Lung (tissue), 12 donors: ENCODE measurements around the gene ENPP1. TPM values are rescaled to one million over a fixed set of nuclear protein-coding genes. Genes with fewer than 3 reads are reported as not detected.

Source experiments
- ATAC-seq: fragments of 200-7000 bp; cut with Tn5 transposase; one replicate; pipeline ENCODE4 v1.9.1; 2020; ENCODE audit warnings: moderate number of reproducible peaks; ENCODE audit not compliant: insufficient read depth, low FRiP score
- DNase-seq, 3 donors: peaks; one replicate each; pipeline ENCODE4 v3.0.0-alpha.2; 2013 to 2017
- H3K27ac ChIP-seq, 2 donors: one replicate each; pipeline ENCODE4 v1.5.1; 2013; ENCODE audit warnings: mild to moderate bottlenecking in 2 of 2, moderate library complexity in 2 of 2, control low read depth in 1 of 2, inconsistent platforms in 1 of 2, low read depth in 1 of 2, low read length in 1 of 2
- H3K27me3 ChIP-seq, 3 donors: one replicate each; pipeline ENCODE4 v1.5.1; 2013; ENCODE audit warnings: low read length in 2 of 3; ENCODE audit not compliant: control insufficient read depth in 3 of 3, insufficient read depth in 3 of 3
- H3K36me3 ChIP-seq, 4 donors: one replicate each; pipeline ENCODE4 v1.5.1; 2013; ENCODE audit warnings: low read length in 4 of 4, mild to moderate bottlenecking in 1 of 4, moderate library complexity in 1 of 4; ENCODE audit not compliant: control insufficient read depth in 4 of 4, insufficient read depth in 4 of 4
- H3K4me1 ChIP-seq, 5 donors: one replicate each; pipeline ENCODE4 v1.5.1; 2013; ENCODE audit warnings: low read length in 5 of 5, mild to moderate bottlenecking in 2 of 5, moderate library complexity in 1 of 5; ENCODE audit not compliant: control insufficient read depth in 5 of 5, insufficient read depth in 5 of 5
- H3K4me3 ChIP-seq: one replicate; pipeline ENCODE4 v1.5.1; 2013; ENCODE audit warnings: mild to moderate bottlenecking, control low read depth, moderate library complexity
- H3K9ac ChIP-seq, 2 donors: one replicate each; pipeline ENCODE4 v1.5.1; 2013; ENCODE audit warnings: low read length in 2 of 2, control low read depth in 1 of 2; ENCODE audit not compliant: insufficient read depth in 1 of 2
- H3K9me3 ChIP-seq, 4 donors: one replicate each; pipeline ENCODE4 v1.5.1; 2013; ENCODE audit warnings: low read length in 3 of 4, mild to moderate bottlenecking in 1 of 4, moderate library complexity in 1 of 4; ENCODE audit not compliant: control insufficient read depth in 4 of 4, insufficient read depth in 3 of 4
- WGBS, 2 donors: extraction: QIAGEN DNeasy Blood & Tissue Kit; methylation state at CpG; one replicate each; pipeline ENCODE4 v1.1.7; 2013; 5-methylcytosine and 5-hydroxymethylcytosine counted together
- polyA plus RNA-seq, 2 donors: library from polyadenylated mRNA; stranded (reverse); fragments of 200-250 nt; gene quantifications; one replicate each; pipeline ENCODE4 v1.2.1, GENCODE V29; 2013
- total RNA-seq, 2 donors: library from RNA; depleted of rRNA in 1 of 2; stranded (reverse); fragments of >200 nt in 1 of 2; gene quantifications; one replicate each; pipeline ENCODE4 v1.2.1, GENCODE V29; 2014 to 2021
- TF ChIP-seq, protein P1 (sequence below): IDR thresholded peaks from 2 replicates; pipeline ENCODE4 v1.5.1; 2012; ENCODE audit warnings: mild to moderate bottlenecking; ENCODE audit errors: control extremely low read depth, extremely low read depth
- donor health status: control.
- donor health status: control.
- donor health status: Bipolar disorder and iron deficiency.
- donor health status: healthy.
- donor health status: DM: yes; HTN: yes; CAD: no.

ENPP1 gene
- total and polyA plus RNA-seq, 4 donors: 0.21 to 7.3 (median 0.82) TPM

DNA sequence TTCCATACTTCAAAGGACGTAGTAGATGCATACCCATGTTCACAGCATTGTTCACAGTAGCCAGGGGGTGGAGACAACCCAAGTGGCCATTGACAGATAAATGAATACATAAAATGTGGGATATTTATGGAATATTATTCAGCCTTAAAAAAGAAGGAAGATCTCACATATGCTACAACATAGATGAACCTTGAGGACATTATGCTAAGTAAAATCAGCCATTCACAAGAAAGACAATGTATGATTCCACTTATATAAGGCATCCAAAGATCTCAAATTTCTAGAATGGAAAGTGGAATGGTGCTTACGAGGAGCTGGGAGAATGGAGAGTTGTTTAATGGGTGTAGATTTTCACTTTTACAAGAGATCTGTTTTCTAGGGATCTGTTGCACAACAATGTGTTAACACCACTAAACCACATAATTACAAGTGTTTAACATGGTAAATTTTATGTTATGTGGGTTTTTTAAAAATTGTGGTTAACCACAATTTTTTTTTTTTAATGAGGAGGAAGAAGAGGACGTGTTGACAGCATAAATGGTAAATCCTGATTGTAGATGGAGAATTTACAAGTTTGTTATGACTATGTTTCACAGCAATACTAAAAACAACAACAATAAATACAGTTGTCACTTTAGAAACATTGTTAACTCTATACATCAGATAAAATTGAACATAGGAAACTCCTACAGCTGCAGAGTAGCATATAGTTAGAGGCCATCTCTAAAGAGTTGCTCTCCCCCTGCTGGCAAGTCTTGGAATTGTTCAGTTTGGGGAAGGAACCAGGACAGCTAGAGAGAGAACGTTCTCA, 101.8 kb downstream of the ENPP1 start:
- peak; percentile 61 to 75 (median 74) for DNase-seq
- WGBS, 2 donors: 44 to 45% methylated on average over 4 of the region's 4 CpGs
- no peak overlapping the region for H3K27ac ChIP-seq

DNA sequence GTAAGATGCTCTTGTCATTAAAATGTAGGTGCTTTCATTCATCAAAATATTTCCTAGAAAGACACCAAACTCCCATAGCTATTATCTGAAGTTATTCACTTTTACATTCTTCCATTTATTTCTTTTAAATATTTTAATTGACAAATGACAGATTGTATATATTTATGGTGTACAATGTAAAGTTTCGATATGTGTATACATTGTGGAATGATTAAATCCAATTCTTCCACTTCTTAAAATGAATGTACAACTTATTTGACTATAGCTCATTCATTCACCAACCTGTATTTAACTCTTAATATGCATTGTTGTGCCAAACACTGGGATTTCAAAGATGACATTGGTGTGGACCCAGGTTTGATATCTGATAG, 102.4 kb downstream of the ENPP1 start:
- H3K4me1 ChIP-seq: no peaks in the 10 kb centered on the region
- TF ChIP-seq, protein P1, sequence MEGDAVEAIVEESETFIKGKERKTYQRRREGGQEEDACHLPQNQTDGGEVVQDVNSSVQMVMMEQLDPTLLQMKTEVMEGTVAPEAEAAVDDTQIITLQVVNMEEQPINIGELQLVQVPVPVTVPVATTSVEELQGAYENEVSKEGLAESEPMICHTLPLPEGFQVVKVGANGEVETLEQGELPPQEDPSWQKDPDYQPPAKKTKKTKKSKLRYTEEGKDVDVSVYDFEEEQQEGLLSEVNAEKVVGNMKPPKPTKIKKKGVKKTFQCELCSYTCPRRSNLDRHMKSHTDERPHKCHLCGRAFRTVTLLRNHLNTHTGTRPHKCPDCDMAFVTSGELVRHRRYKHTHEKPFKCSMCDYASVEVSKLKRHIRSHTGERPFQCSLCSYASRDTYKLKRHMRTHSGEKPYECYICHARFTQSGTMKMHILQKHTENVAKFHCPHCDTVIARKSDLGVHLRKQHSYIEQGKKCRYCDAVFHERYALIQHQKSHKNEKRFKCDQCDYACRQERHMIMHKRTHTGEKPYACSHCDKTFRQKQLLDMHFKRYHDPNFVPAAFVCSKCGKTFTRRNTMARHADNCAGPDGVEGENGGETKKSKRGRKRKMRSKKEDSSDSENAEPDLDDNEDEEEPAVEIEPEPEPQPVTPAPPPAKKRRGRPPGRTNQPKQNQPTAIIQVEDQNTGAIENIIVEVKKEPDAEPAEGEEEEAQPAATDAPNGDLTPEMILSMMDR: no peak

More for the DNA sequence above, 101.8 kb downstream of the ENPP1 start:
- Histone ChIP-seq H3K36me3 (no peaks in the 10 kb centered on the region), H3K9me3 (no peaks in the 10 kb centered on the region), H3K27me3 (peaks cover 0 to 7% (median 0%) of the 10 kb centered on the region in 3 donors), H3K4me1 (no peaks in the 10 kb centered on the region), H3K4me3 (no peak overlapping the region), H3K9ac (no peak overlapping the region)
- ATAC-seq: peak; percentile 88
- TF ChIP-seq, protein P1: peak; percentile 53

DNA sequence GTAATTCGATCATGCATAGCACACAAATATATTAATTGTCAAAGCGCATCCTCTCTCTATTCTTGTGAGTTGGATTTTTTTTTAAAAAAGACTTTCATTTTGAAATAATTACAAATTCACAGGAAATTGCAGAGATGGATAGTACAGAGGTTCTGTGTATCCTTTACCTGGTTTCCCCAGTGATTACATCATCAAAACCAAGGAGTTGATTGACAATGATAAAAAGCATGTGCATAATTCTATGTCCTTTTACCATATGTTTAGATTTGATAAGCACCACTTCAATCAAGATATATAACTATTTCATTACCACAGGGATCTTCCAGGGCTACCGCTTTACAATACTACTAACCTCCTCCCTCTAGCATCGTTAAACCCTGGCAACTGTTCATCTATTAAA, 103.1 kb downstream of the ENPP1 start:
- peaks cover 0 to 7% (median 0%) of the 10 kb centered on the region in 3 donors for H3K27me3 ChIP-seq
- no peak overlapping the region for H3K27ac ChIP-seq
- TF ChIP-seq, protein P1: no peak
- no peak overlapping the region for H3K4me3 ChIP-seq
- WGBS, 2 donors: 72 to 88% methylated on average over 4 of the region's 4 CpGs
- no peak overlapping the region for H3K9ac ChIP-seq
- no peaks in the 10 kb centered on the region for H3K4me1 ChIP-seq
- H3K9me3 ChIP-seq: peaks cover 0 to 2% (median 0%) of the 10 kb centered on the region in 4 donors
- no peak for ATAC-seq
- no peak for DNase-seq
- no peaks in the 10 kb centered on the region for H3K36me3 ChIP-seq

More for the DNA sequence above, 102.4 kb downstream of the ENPP1 start:
- H3K9ac ChIP-seq: no peak overlapping the region
- DNase-seq (no peak), ATAC-seq (no peak)
- H3K36me3 ChIP-seq: no peaks in the 10 kb centered on the region
- 88 to 98% methylated on average over 1 of the region's 1 CpG for WGBS, 2 donors
- H3K27ac ChIP-seq: no peak overlapping the region
- peaks cover 0 to 7% (median 0%) of the 10 kb centered on the region in 3 donors for H3K27me3 ChIP-seq
- H3K9me3 ChIP-seq: no peaks in the 10 kb centered on the region
- no peak overlapping the region for H3K4me3 ChIP-seq
